DOHH2 (cell line): ENCODE measurements around the gene TSPAN32.

Experiments
- CTCF ChIP-seq: fragments of 200-600 bp; sonication (generic); IDR thresholded peaks from one replicate; pipeline ENCODE4 v1.5.1; 2014; ENCODE audit warnings: antibody characterized with exemption, mild to moderate bottlenecking, low read depth, low read length; ENCODE audit not compliant: poor library complexity, severe bottlenecking
- EZH2phosphoT487 ChIP-seq: fragments of 200-600 bp; sonication (generic); IDR thresholded peaks from 2 replicates; pipeline ENCODE4 v1.6.1; 2017; ENCODE audit warnings: borderline replicate concordance, mild to moderate bottlenecking, antibody characterized with exemption, low read length, moderate library complexity, mixed read lengths

GRCh38 chr11:2366276-2366675 is 64.5 kb downstream of the TSPAN32 start:
- no peak for TF ChIP-seq CTCF
- no peak for TF ChIP-seq EZH2phosphoT487
